NCI-H2196 treated with DMSO at 0.1 percent for 48 hours (cell line): ENCODE data around the gene RBFOX1.
"Not testable (repeated sequence)": the region's sequence is repeated elsewhere in the genome, so short reads cannot be mapped to it uniquely, and the experiment has no call there.

Source experiments
- DNase-seq: peaks from one replicate; lab custom pipeline; 2025; ENCODE audit not compliant: unreplicated experiment; lab: John Stamatoyannopoulos, UW

Gene RBFOX1

DNA sequence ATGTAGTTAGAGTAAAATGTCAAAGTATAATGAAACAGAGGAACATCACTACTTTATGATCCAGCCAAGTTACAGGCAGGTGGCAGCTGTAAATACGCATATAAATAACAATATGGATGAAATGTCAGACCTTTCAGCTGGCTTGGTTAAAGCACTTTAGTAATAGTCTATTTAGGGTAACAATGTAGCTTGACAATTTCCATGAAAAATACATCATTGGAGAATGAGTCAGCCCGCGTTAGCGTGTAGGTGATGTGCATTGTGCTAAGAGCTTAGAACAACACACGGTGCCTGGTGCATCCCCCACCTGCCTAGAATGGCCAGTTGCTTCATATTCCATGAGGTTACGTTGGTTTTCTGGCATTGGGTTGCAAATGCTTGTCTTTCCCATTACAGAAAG is 119.4 kb downstream of the RBFOX1 start:
- DNase-seq: no peak

DNA sequence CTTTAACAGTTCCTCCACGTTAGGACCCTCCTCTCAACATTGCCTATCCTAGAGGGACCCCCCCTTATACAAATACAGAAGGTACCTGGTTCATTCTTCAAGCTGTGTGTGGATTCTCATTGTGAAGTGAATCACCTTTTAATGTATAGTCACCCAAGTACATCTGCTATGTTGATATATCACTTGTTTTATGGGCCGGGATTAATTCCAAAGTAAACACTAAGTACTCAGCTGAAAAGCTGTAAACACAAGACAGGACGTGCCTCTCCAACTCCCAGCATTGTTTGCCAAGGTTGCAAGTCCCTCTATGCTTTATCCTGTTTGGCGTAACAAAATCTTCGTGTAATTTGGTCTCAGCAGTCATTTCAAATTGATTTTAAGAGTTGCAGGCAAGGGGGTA is 123.6 kb downstream of the RBFOX1 start:
- DNase-seq: no peak

DNA sequence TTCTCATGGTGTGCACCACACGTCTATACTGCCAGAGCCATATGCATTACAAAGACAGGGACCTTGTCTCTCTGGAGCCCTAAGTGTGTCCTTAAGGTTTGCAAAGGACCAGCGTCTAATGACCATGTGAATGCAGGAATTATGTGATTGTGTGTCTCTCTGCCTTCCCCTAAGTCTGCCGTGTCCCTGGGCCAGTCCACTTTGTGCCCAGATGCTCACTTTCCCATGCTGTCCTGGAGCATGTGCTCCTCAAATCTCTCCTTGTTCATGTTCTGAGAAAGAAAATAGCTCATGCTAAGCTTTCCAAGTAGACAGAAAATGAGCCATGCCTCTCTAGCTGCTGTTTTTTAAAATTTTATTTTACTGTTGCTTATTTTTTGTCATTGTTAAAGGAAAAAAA is 125.5 kb downstream of the RBFOX1 start:
- DNase-seq: no peak

DNA sequence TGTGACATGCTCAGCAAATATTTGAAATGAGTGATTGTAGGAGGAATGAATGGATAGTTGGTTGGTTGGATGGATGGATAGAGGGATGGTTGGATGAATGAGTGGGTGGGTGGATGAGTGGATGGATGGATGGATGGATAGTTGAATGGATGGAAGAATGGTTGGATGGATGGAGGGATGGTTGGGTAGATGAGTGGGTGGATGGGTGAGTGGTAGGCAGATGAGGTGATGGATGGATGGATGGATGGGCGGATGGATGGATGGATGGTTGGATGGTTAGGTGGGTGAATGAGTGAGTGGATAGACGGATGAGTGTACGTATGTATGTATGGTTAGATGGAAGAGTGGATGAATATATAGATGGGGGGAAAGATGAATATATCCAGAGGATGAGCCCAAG is 137.7 kb downstream of the RBFOX1 start:
- no peak for DNase-seq

GRCh38 chr16:7471268-7471667 is 138.6 kb downstream of the RBFOX1 start:
- DNase-seq: no peak

DNA sequence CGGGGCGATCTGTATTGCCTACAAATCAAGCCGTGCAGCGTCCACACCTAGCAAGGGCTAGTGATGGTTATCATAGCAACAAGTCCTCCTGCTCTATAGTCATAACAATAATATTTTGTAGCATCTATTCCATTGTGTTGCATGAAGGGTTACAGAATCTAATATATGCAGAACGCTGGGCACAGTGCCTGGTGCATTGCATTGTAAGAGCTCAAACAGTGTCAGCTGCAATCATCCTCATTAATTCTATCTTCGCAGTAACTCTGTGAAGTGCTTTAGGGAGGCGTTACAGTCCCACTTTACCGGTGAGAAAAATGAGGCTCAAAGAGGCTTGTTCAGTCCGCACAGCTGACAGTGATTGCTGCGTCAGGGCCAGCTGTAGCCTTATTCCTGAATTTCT is 149.4 kb downstream of the RBFOX1 start:
- no peak for DNase-seq

GRCh38 chr16:7482596-7483290 is 150.1 kb downstream of the RBFOX1 start:
- no peak for DNase-seq

DNA sequence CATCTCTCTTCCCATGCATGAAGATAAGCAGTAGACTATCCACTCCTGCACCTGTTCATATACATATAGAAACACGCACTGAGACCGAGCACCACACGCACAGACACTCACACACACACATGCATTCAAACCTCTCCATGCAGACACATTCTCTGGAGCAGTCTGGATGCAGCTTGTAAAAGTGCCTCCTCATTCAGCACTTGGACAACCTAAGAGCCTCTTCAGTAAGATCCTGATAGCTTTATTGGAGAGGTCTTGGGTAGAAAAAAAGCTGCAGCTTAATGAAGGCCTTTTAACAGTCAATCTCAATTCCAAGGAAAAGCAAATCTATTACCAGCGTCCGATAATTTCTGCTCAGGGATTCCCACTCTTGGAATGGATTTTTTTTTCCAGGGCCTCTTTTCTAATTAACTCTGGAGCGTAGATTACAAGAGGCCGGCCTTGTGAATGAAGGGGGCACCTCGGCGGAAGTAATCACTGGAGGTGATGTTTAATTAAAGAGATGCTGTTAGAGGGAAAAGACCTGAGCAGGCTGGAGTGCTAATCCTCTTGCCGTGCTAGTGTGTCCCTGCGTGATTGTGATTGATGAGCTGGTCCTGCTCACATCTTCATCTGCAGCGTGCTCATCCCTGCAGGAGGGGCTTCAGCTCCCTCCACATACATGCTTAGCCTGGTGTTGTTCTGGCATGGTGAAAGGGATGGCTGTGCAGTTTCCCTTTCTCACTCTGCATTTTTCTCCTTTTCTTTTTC is 155.1 kb downstream of the RBFOX1 start:
- no peak for DNase-seq

DNA sequence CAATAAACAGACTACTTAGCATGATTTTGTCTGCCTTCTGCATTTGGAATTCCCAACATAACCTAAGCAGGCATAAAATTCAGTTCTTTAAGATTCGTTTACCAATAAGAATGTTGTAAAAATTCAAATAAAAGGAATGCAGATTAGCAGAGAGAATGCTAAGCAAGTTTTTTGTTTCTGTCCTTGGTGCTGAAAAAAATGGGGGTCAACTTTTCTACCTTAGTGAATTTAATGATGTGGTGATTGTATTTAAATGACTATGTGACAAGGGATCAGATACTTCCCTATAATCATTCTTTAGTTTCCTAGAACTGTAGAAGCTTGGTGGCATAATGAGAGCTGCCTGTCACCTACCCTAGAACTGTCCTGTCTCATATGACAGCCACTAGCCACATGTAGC is 159.5 kb downstream of the RBFOX1 start:
- no peak for DNase-seq

- no peak for DNase-seq
Measured at GRCh38 chr16:7493133-7493532, 160.5 kb downstream of the RBFOX1 start.

- DNase-seq: no peak
Measured at GRCh38 chr16:7497691-7498090, 165.0 kb downstream of the RBFOX1 start.

- no peak for DNase-seq
Measured at GRCh38 chr16:7501868-7502267, 169.2 kb downstream of the RBFOX1 start.

GRCh38 chr16:7502591-7503157 is 170.0 kb downstream of the RBFOX1 start:
- DNase-seq: not testable (repeated sequence)

DNA sequence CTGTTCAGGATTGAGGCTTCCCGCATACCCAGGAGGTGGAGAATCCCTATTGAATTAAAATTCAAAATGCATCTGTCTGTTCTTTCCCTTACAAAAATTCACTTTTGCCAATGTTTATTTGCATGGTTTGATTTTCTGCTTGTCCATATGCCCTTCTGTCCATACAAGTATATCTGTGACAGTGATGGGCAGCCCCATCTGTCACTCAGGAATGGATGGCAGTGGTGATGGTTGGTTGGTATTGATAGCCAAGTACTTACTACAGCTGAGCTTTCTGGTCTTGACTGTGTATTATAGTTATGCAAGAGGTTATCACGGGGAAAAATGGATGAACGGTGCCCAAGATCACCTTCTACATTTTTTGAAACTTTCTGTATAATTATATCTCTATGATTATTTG is 171.0 kb downstream of the RBFOX1 start:
- DNase-seq: no peak

DNA sequence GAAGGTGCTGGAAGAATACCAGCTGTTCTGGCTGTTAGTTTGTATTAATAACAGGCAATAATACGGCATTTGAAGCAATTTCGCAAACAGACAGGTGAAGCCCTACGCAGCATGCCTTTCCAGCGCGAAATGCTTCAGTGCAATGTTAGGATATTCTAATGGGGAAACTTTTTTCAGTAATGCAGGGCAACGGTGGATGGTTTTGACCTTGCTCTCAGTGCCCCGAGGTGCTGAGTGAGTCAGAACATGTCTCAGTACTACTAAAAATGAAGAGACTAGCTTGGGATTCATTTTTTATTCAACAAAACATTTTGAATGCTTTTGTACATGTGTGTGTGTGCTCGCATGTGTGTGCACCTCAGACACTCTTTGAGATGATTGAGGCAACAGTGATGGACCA is 172.2 kb downstream of the RBFOX1 start:
- DNase-seq: no peak

DNA sequence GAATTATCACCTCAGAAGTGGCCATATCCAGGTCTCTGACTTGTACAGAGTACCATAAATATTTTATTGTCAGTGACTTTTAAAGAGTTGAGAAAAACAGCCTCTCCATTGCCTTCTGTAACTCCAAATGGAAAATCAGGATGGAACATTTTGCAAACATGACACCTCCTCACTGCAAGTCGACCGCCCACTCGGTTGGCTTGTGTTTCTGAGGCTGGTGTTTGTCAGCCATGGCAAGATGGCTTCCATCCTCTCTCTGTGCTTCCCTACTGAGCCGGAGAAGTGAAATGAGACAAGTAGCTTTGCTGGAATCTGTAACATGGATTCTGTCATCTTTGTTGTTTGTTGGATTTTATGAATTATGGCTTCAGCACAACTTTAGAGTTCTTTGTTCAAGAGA is 172.8 kb downstream of the RBFOX1 start:
- no peak for DNase-seq

GRCh38 chr16:7506363-7506762 is 173.7 kb downstream of the RBFOX1 start:
- no peak for DNase-seq

GRCh38 chr16:7508656-7509055 is 176.0 kb downstream of the RBFOX1 start:
- no peak for DNase-seq

- no peak for DNase-seq
Measured at GRCh38 chr16:7509963-7510601, 177.4 kb downstream of the RBFOX1 start.

DNA sequence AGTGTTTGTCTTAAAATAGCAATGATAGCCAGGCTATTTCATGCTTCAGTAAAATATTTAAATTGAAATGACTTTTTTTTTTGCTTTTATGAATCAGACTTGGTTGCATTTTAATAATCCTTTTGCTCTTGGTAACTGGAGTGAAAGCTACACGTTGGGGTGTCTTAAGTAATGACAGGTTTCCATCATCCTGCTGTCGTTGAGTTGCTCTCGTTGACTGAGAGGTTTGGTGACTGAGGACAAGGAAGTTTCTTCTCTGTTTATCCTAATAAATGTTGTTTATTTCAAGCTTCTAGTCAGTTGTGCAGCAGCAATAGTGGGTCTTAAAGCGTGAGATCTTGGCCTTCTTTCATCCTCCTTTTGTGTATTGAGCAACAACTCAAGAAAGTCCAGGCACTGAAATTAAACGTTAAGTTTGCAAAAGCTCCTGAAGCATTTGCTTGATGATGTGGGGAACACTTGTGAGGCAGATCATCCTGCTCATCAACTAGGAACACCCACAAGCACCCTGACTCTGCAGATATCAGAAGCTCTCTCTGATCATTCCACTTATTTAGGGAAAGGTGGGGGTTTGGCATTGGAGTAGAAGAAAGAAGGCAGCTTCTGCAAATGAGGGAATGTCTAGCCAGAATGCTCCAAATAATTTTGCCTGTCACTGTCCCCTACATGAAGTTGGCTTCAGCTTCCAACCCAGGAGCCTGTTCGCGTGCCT is 179.1 kb downstream of the RBFOX1 start:
- DNase-seq: no peak

- no peak for DNase-seq
Measured at GRCh38 chr16:7512503-7512902, 179.9 kb downstream of the RBFOX1 start.
